Neural cell (in vitro differentiated cells): ENCODE data around the gene DPYSL4. TPM values are rescaled to one million over a fixed set of nuclear protein-coding genes. Genes with fewer than 3 reads are reported as not detected.

Experiments
- H2AFZ ChIP-seq: fragments of 200-600, 300-800 bp; sonication (generic), shearing (Covaris generic); 2 replicates; pipeline ENCODE4 v1.6.0; 2014; ENCODE audit warnings: low read depth, mild to moderate bottlenecking, antibody characterized with exemption, low read length, moderate library complexity
- H3F3A ChIP-seq: fragments of 200-600 bp; shearing (Covaris generic); 2 replicates; pipeline ENCODE4 v1.6.1; 2016; ENCODE audit warnings: mild to moderate bottlenecking, moderate library complexity, mixed read lengths, antibody characterized with exemption, low read length; ENCODE audit not compliant: insufficient read depth, poor library complexity, severe bottlenecking
- H3K27ac ChIP-seq: fragments of 200-600, 300-800 bp; sonication (generic), shearing (Covaris generic); 2 replicates; pipeline ENCODE4 v1.5.1; 2014; ENCODE audit warnings: mild to moderate bottlenecking, low read length, moderate library complexity
- H3K27me3 ChIP-seq: fragments of 300-800, 200-600 bp; sonication (generic), shearing (Covaris generic); 2 replicates; pipeline ENCODE4 v1.6.0; 2014; ENCODE audit warnings: mild to moderate bottlenecking, low read depth, low read length, moderate library complexity; ENCODE audit not compliant: insufficient read depth
- H3K36me3 ChIP-seq: fragments of 300-800, 200-600 bp; sonication (generic), shearing (Covaris generic); 2 replicates; pipeline ENCODE4 v1.5.1; 2014; ENCODE audit warnings: mild to moderate bottlenecking, antibody characterized with exemption, low read length, moderate library complexity; ENCODE audit not compliant: insufficient read depth
- H3K4me2 ChIP-seq: fragments of 300-800, 200-600 bp; sonication (generic), shearing (Covaris generic); 2 replicates; pipeline ENCODE4 v1.6.0; 2014; ENCODE audit warnings: mild to moderate bottlenecking, low read length
- H3K4me3 ChIP-seq: fragments of 300-800, 200-600 bp; sonication (generic), shearing (Covaris generic); 2 replicates; pipeline ENCODE4 v1.5.1; 2014; ENCODE audit warnings: mild to moderate bottlenecking, low read length, moderate library complexity
- H3K79me2 ChIP-seq: fragments of 200-600 bp; shearing (Covaris generic); replicated peaks from 2 replicates; pipeline ENCODE4 v1.6.0; 2014; ENCODE audit warnings: mild to moderate bottlenecking, low read length, moderate library complexity; ENCODE audit not compliant: insufficient read depth
- H3K9ac ChIP-seq: fragments of 300-800, 200-600 bp; sonication (generic), shearing (Covaris generic); 2 replicates; pipeline ENCODE4 v1.6.1; 2016; ENCODE audit warnings: mild to moderate bottlenecking, low read length, mixed read lengths
- H3K9me2 ChIP-seq: fragments of 200-600 bp; shearing (Covaris generic); 2 replicates; pipeline ENCODE4 v1.6.1; 2016; ENCODE audit warnings: mild to moderate bottlenecking, low read length, mixed read lengths; ENCODE audit not compliant: insufficient read depth
- H3K9me3 ChIP-seq: fragments of 200-600, 300-800 bp; sonication (generic), shearing (Covaris generic); 2 replicates; pipeline ENCODE4 v1.6.1; 2016; ENCODE audit warnings: mild to moderate bottlenecking, mixed run types, low read length, moderate library complexity, mixed read lengths
- H4K20me1 ChIP-seq: fragments of 200-600 bp; shearing (Covaris generic); 2 replicates; pipeline ENCODE4 v1.6.1; 2016; ENCODE audit warnings: mild to moderate bottlenecking, mixed run types; ENCODE audit not compliant: insufficient read depth
- CTCF ChIP-seq: fragments of 450-650 bp; IDR thresholded peaks from 2 replicates; pipeline ENCODE4 v1.5.1; 2014; ENCODE audit warnings: antibody characterized with exemption, mild to moderate bottlenecking, moderate library complexity; ENCODE audit not compliant: poor library complexity, severe bottlenecking
- EP300 ChIP-seq: fragments of 450-650 bp; conservative IDR thresholded peaks from 2 replicates; pipeline ENCODE4 v1.6.1; 2014; ENCODE audit warnings: antibody characterized with exemption, mild to moderate bottlenecking, moderate library complexity; ENCODE audit not compliant: poor library complexity, severe bottlenecking
- EZH2 ChIP-seq: fragments of 200-600, 300-800 bp; shearing (Covaris generic), sonication (generic); IDR thresholded peaks from 2 replicates; pipeline ENCODE4 v1.6.1; 2014; ENCODE audit warnings: antibody characterized with exemption, low read length, borderline replicate concordance, mild to moderate bottlenecking; ENCODE audit not compliant: insufficient read depth, poor library complexity, severe bottlenecking
- MXI1 ChIP-seq: fragments of 450-650 bp; conservative IDR thresholded peaks from 2 replicates; pipeline ENCODE4 v1.6.1; 2014; ENCODE audit warnings: antibody characterized with exemption, mild to moderate bottlenecking; ENCODE audit not compliant: poor library complexity, severe bottlenecking
- POLR2AphosphoS5 ChIP-seq: IDR thresholded peaks from 2 replicates; pipeline ENCODE4 v1.6.1; 2012
- RAD21 ChIP-seq: fragments of 450-650 bp; conservative IDR thresholded peaks from 2 replicates; pipeline ENCODE4 v1.6.1; 2014; ENCODE audit warnings: antibody characterized with exemption, mild to moderate bottlenecking, moderate library complexity
- REST ChIP-seq: IDR thresholded peaks from 2 replicates; pipeline ENCODE4 v1.6.1; 2012; ENCODE audit warnings: borderline replicate concordance
- SMC3 ChIP-seq: fragments of 450-650 bp; conservative IDR thresholded peaks from 2 replicates; pipeline ENCODE4 v1.6.1; 2014; ENCODE audit warnings: antibody characterized with exemption, mild to moderate bottlenecking, moderate library complexity; ENCODE audit not compliant: poor library complexity
- TAF1 ChIP-seq: IDR thresholded peaks from 2 replicates; pipeline ENCODE4 v1.6.1; 2012; ENCODE audit warnings: low read depth
- polyA plus RNA-seq: library from polyadenylated mRNA; depleted of rRNA; stranded (reverse); fragments of >200 nt; gene quantifications from 2 replicates; pipeline ENCODE4 v1.2.3, GENCODE V29; 2014

The DPYSL4 gene
- polyA plus RNA-seq, 1 donor from 2014 or later, result 116 TPM

- H2AFZ ChIP-seq, result no peak overlapping the region
- H3K4me3 ChIP-seq, result no peak overlapping the region
- no peaks in the 10 kb centered on the region for H3K9me2 ChIP-seq
- no peaks in the 10 kb centered on the region for H4K20me1 ChIP-seq
- H3K9ac ChIP-seq, result no peak overlapping the region
- no peaks in the 10 kb centered on the region for H3K27me3 ChIP-seq
- H3K36me3 ChIP-seq, result no peaks in the 10 kb centered on the region
- H3K79me2 ChIP-seq, result no peaks in the 10 kb centered on the region
- TF ChIP-seq SMC3, result no peak
- no peak for TF ChIP-seq EZH2
- no peak for TF ChIP-seq CTCF
- TF ChIP-seq TAF1, result no peak
- TF ChIP-seq MXI1, result no peak
- TF ChIP-seq EP300, result no peak
- TF ChIP-seq REST, result no peak
- no peak overlapping the region for H3K27ac ChIP-seq
- no peaks in the 10 kb centered on the region for H3F3A ChIP-seq
- H3K9me3 ChIP-seq, result no peaks in the 10 kb centered on the region
- H3K4me2 ChIP-seq, result no peak overlapping the region
Observed at GRCh38 chr10:132201111-132201969, 14.6 kb downstream of the DPYSL4 start.

GRCh38 chr10:132202070-132202970 is 15.6 kb downstream of the DPYSL4 start:
- Histone ChIP-seq H3K9me2 (no peaks in the 10 kb centered on the region), H3K27me3 (no peaks in the 10 kb centered on the region), H3F3A (no peaks in the 10 kb centered on the region), H3K27ac (no peak overlapping the region), H3K4me2 (no peak overlapping the region), H4K20me1 (no peaks in the 10 kb centered on the region), H2AFZ (no peak overlapping the region), H3K36me3 (no peaks in the 10 kb centered on the region), H3K79me2 (no peaks in the 10 kb centered on the region), H3K4me3 (no peak overlapping the region), H3K9me3 (no peaks in the 10 kb centered on the region), H3K9ac (no peak overlapping the region)
- TF ChIP-seq EZH2, result no peak
- TF ChIP-seq EP300, result no peak
- TF ChIP-seq POLR2AphosphoS5, result peak; percentile 15
- TF ChIP-seq REST, result no peak
- no peak for TF ChIP-seq SMC3
- no peak for TF ChIP-seq RAD21
- TF ChIP-seq TAF1, result no peak
